Skeletal muscle tissue (tissue), 4 donors: ENCODE results near the gene INPP5A. TPM values are rescaled to one million over a fixed set of nuclear protein-coding genes. Genes with fewer than 3 reads are reported as not detected.

Experiments
- H3K27ac ChIP-seq: one replicate; pipeline ENCODE4 v1.7.0; 2013; ENCODE audit warnings: mild to moderate bottlenecking, low read depth, low read length, inconsistent platforms
- H3K27me3 ChIP-seq, 3 donors: one replicate each; pipeline ENCODE4 v1.7.0; 2013; ENCODE audit warnings: low read length in 3 of 3; ENCODE audit not compliant: control insufficient read depth in 3 of 3, insufficient read depth in 3 of 3
- H3K36me3 ChIP-seq, 3 donors: one replicate each; pipeline ENCODE4 v1.7.0; 2013; ENCODE audit warnings: low read length in 3 of 3; ENCODE audit not compliant: control insufficient read depth in 3 of 3, insufficient read depth in 3 of 3
- H3K4me1 ChIP-seq, 3 donors: one replicate each; pipeline ENCODE4 v1.7.0; 2013; ENCODE audit warnings: low read length in 3 of 3, mild to moderate bottlenecking in 3 of 3; ENCODE audit not compliant: control insufficient read depth in 3 of 3, insufficient read depth in 3 of 3
- H3K4me3 ChIP-seq, 3 donors: one replicate each; pipeline ENCODE4 v1.7.0; 2013; ENCODE audit warnings: low read length in 3 of 3
- H3K9ac ChIP-seq, 3 donors: one replicate each; pipeline ENCODE4 v1.7.0; 2013; ENCODE audit warnings: low read length in 3 of 3, mild to moderate bottlenecking in 3 of 3, moderate library complexity in 2 of 3, low read depth in 1 of 3
- H3K9me3 ChIP-seq, 3 donors: one replicate each; pipeline ENCODE4 v1.7.0; 2013; ENCODE audit warnings: low read length in 3 of 3; ENCODE audit not compliant: control insufficient read depth in 3 of 3
- total RNA-seq: library from RNA; depleted of rRNA; stranded (reverse); fragments of >200 nt; gene quantifications from one replicate; pipeline ENCODE4 v1.2.3, GENCODE V29; 2014
- donor health status: Osteomylitis.

Gene INPP5A
- total RNA-seq, 1 donor from 2014 or later: 50.6 TPM

GRCh38 chr10:132691711-132692153 is 154.1 kb downstream of the INPP5A start:
- Histone ChIP-seq H3K4me3 (no peak overlapping the region), H3K27me3 (no peaks in the 10 kb centered on the region), H3K36me3 (peaks cover 4 to 13% (median 12%) of the 10 kb centered on the region in 3 donors), H3K9ac (no peak overlapping the region), H3K9me3 (no peaks in the 10 kb centered on the region), H3K27ac (no peak overlapping the region), H3K4me1 (no peaks in the 10 kb centered on the region)

GRCh38 chr10:132692311-132692710 is 154.7 kb downstream of the INPP5A start:
- H3K27ac ChIP-seq: no peak overlapping the region
- H3K9me3 ChIP-seq: no peaks in the 10 kb centered on the region
- H3K36me3 ChIP-seq: peaks cover 4 to 13% (median 12%) of the 10 kb centered on the region in 3 donors
- H3K27me3 ChIP-seq: no peaks in the 10 kb centered on the region
- H3K4me1 ChIP-seq: no peaks in the 10 kb centered on the region
- H3K9ac ChIP-seq: no peak overlapping the region
- H3K4me3 ChIP-seq: no peak overlapping the region

- Histone ChIP-seq H3K27ac (no peak overlapping the region), H3K36me3 (peaks cover 14 to 21% (median 21%) of the 10 kb centered on the region in 3 donors), H3K9me3 (no peaks in the 10 kb centered on the region), H3K27me3 (no peaks in the 10 kb centered on the region), H3K9ac (no peak overlapping the region), H3K4me1 (no peaks in the 10 kb centered on the region), H3K4me3 (no peak overlapping the region)
These were observed 156.1 kb downstream of the INPP5A start for GRCh38 chr10:132693676-132694075.

GRCh38 chr10:132696204-132696603 is 158.6 kb downstream of the INPP5A start:
- no peak overlapping the region for H3K27ac ChIP-seq
- peaks cover 13 to 16% (median 14%) of the 10 kb centered on the region in 3 donors for H3K36me3 ChIP-seq
- no peaks in the 10 kb centered on the region for H3K4me1 ChIP-seq
- H3K9me3 ChIP-seq: no peaks in the 10 kb centered on the region
- no peaks in the 10 kb centered on the region for H3K27me3 ChIP-seq
- no peak overlapping the region for H3K4me3 ChIP-seq
- H3K9ac ChIP-seq: no peak overlapping the region

- no peaks in the 10 kb centered on the region for H3K4me1 ChIP-seq
- H3K27ac ChIP-seq: no peak overlapping the region
- H3K9me3 ChIP-seq: no peaks in the 10 kb centered on the region
- no peak overlapping the region for H3K9ac ChIP-seq
- H3K4me3 ChIP-seq: no peak overlapping the region
- H3K36me3 ChIP-seq: peaks cover 12 to 15% (median 14%) of the 10 kb centered on the region in 3 donors
- no peaks in the 10 kb centered on the region for H3K27me3 ChIP-seq
These were observed 159.4 kb downstream of the INPP5A start for GRCh38 chr10:132696728-132697577.

- Histone ChIP-seq H3K27me3 (no peaks in the 10 kb centered on the region), H3K4me3 (no peak overlapping the region)
These were observed 160.1 kb downstream of the INPP5A start for GRCh38 chr10:132697578-132698200.

GRCh38 chr10:132698211-132698751 is 160.7 kb downstream of the INPP5A start:
- H3K36me3 ChIP-seq: peaks cover 12 to 15% (median 14%) of the 10 kb centered on the region in 3 donors
- no peaks in the 10 kb centered on the region for H3K27me3 ChIP-seq
- no peak overlapping the region for H3K4me3 ChIP-seq
- no peak overlapping the region for H3K9ac ChIP-seq
- no peaks in the 10 kb centered on the region for H3K9me3 ChIP-seq
- H3K4me1 ChIP-seq: no peaks in the 10 kb centered on the region
- no peak overlapping the region for H3K27ac ChIP-seq

More at GRCh38 chr10:132697578-132698200, 160.1 kb downstream of the INPP5A start:
- peaks cover 12 to 15% (median 14%) of the 10 kb centered on the region in 3 donors for H3K36me3 ChIP-seq
- H3K4me1 ChIP-seq: no peaks in the 10 kb centered on the region
- H3K9me3 ChIP-seq: no peaks in the 10 kb centered on the region
- H3K27ac ChIP-seq: no peak overlapping the region
- no peak overlapping the region for H3K9ac ChIP-seq

GRCh38 chr10:132698761-132699391 is 161.3 kb downstream of the INPP5A start:
- Histone ChIP-seq H3K9ac (no peak overlapping the region), H3K9me3 (no peaks in the 10 kb centered on the region), H3K27me3 (no peaks in the 10 kb centered on the region), H3K36me3 (peaks cover 12 to 15% (median 14%) of the 10 kb centered on the region in 3 donors), H3K4me1 (no peaks in the 10 kb centered on the region), H3K27ac (no peak overlapping the region), H3K4me3 (no peak overlapping the region)

GRCh38 chr10:132699411-132700155 is 162.0 kb downstream of the INPP5A start:
- Histone ChIP-seq H3K27ac (no peak overlapping the region), H3K9ac (no peak overlapping the region), H3K9me3 (no peaks in the 10 kb centered on the region), H3K36me3 (peaks cover 12 to 15% (median 14%) of the 10 kb centered on the region in 3 donors), H3K4me1 (no peaks in the 10 kb centered on the region), H3K4me3 (no peak overlapping the region), H3K27me3 (no peaks in the 10 kb centered on the region)
